Brain microvascular endothelial cell (primary cell): ENCODE measurements around the gene ELAPOR1.

Source experiments
- DNase-seq: peaks from one replicate; pipeline ENCODE4 v3.0.0-alpha.2; 2020
- H3K27ac ChIP-seq: fragments of 250-450 bp; sonication (Bioruptor Pico); 2 replicates; pipeline ENCODE4 v1.5.1; 2020; ENCODE audit warnings: mild to moderate bottlenecking, moderate library complexity
- H3K27me3 ChIP-seq: fragments of 250-450 bp; sonication (Bioruptor Pico); replicated peaks from 2 replicates; pipeline ENCODE4 v1.5.1; 2020; ENCODE audit warnings: mild to moderate bottlenecking
- H3K36me3 ChIP-seq: fragments of 250-450 bp; sonication (Bioruptor Pico); replicated peaks from 2 replicates; pipeline ENCODE4 v1.5.1; 2020; ENCODE audit warnings: mild to moderate bottlenecking
- H3K4me3 ChIP-seq: 2 replicates; pipeline ENCODE4 v1.5.1; 2011; ENCODE audit warnings: low read depth, mild to moderate bottlenecking, control low read depth, low read length, moderate library complexity
- in situ Hi-C: cut with HindIII; loops from 2 replicates; pipeline ENCODE4 v1.10.0; 2017; ENCODE audit warnings: low sequenced_read_pairs, low pct_ligation_motif_present
- TF ChIP-seq, protein P1 (sequence below): IDR thresholded peaks from 2 replicates; pipeline ENCODE4 v1.5.1; 2011; ENCODE audit warnings: low read depth, mild to moderate bottlenecking, moderate library complexity, low read length, control low read depth, inconsistent platforms; ENCODE audit errors: missing control alignments

ELAPOR1 gene

DNA sequence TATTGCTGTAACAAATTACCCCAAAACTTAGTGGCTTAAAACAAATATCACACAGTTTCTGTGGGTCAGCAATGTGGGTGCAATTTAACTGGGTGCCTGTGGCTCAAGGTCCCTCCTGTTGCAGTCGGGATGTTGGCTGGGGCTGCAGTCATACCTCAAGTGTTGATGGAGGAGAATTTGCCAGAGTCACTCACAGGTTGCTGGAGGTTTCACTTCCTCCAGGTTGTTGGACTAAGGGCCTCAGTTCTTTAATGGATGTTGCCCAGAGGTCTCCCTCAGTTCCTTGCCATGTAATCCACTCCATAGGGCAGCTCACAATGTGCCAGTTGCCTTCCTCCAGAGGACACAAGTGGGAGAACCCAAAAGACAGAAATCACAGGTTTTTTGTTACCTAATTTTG, 35.6 kb upstream of the ELAPOR1 start:
- Histone ChIP-seq H3K27ac (no peak overlapping the region), H3K4me3 (no peak overlapping the region), H3K36me3 (peaks cover 5% of the 10 kb centered on the region), H3K27me3 (no peaks in the 10 kb centered on the region)
- in situ Hi-C loops, result no loop called here
- TF ChIP-seq, protein P1, sequence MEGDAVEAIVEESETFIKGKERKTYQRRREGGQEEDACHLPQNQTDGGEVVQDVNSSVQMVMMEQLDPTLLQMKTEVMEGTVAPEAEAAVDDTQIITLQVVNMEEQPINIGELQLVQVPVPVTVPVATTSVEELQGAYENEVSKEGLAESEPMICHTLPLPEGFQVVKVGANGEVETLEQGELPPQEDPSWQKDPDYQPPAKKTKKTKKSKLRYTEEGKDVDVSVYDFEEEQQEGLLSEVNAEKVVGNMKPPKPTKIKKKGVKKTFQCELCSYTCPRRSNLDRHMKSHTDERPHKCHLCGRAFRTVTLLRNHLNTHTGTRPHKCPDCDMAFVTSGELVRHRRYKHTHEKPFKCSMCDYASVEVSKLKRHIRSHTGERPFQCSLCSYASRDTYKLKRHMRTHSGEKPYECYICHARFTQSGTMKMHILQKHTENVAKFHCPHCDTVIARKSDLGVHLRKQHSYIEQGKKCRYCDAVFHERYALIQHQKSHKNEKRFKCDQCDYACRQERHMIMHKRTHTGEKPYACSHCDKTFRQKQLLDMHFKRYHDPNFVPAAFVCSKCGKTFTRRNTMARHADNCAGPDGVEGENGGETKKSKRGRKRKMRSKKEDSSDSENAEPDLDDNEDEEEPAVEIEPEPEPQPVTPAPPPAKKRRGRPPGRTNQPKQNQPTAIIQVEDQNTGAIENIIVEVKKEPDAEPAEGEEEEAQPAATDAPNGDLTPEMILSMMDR, result no peak
- no peak for DNase-seq

GRCh38 chr1:109079240-109079622, 34.7 kb upstream of the ELAPOR1 start:
- no peaks in the 10 kb centered on the region for H3K36me3 ChIP-seq
- no peak for DNase-seq
- no peak overlapping the region for H3K4me3 ChIP-seq
- no peaks in the 10 kb centered on the region for H3K27me3 ChIP-seq
- in situ Hi-C loops, result no loop called here
- TF ChIP-seq, protein P1, result no peak
- no peak overlapping the region for H3K27ac ChIP-seq

GRCh38 chr1:109080441-109081082, 33.4 kb upstream of the ELAPOR1 start:
- H3K27me3 ChIP-seq, result no peaks in the 10 kb centered on the region
- DNase-seq, result no peak
- no peak overlapping the region for H3K27ac ChIP-seq
- in situ Hi-C loops, result no loop called here
- H3K36me3 ChIP-seq, result no peaks in the 10 kb centered on the region
- H3K4me3 ChIP-seq, result no peak overlapping the region
- TF ChIP-seq, protein P1, result no peak

DNA sequence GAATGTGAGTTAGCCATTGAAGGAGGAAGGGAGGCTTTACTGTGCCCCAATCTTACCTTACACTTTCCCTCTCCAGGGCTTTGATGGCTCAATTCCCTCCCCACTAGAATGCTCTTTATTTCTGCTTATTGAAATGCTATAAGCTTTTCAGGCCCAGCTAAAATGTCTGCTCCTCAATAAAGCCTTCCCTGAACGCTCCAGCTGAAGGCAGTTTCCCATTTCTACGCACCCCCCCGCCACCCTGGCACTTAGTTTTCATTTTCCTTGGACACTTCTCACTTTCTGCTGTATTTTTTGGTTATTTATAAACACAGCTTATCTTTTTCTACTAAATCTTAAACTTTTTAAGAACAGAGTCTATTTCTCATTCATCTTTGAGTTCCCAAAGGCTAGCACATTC, 30.4 kb upstream of the ELAPOR1 start:
- H3K27ac ChIP-seq, result no peak overlapping the region
- H3K36me3 ChIP-seq, result no peaks in the 10 kb centered on the region
- no peaks in the 10 kb centered on the region for H3K27me3 ChIP-seq
- TF ChIP-seq, protein P1, result no peak
- no peak for DNase-seq
- H3K4me3 ChIP-seq, result no peak overlapping the region
- in situ Hi-C loops, result no loop called here

- no peaks in the 10 kb centered on the region for H3K27me3 ChIP-seq
- DNase-seq, result no peak
- no peaks in the 10 kb centered on the region for H3K36me3 ChIP-seq
- H3K4me3 ChIP-seq, result no peak overlapping the region
- TF ChIP-seq, protein P1, result no peak
- no peak overlapping the region for H3K27ac ChIP-seq
- in situ Hi-C loops, result no loop called here
These were observed 30.0 kb upstream of the ELAPOR1 start for GRCh38 chr1:109083923-109084322.
